GM19351 (cell line): ENCODE results near the gene SPTBN1.

ENCODE experiments used
- ATAC-seq: cut with Tn5 transposase; IDR thresholded peaks from one replicate; pipeline ENCODE4 v1.9.1; 2021; ENCODE audit warnings: mild to moderate bottlenecking, moderate library complexity; ENCODE audit not compliant: unreplicated experiment

Gene SPTBN1

DNA sequence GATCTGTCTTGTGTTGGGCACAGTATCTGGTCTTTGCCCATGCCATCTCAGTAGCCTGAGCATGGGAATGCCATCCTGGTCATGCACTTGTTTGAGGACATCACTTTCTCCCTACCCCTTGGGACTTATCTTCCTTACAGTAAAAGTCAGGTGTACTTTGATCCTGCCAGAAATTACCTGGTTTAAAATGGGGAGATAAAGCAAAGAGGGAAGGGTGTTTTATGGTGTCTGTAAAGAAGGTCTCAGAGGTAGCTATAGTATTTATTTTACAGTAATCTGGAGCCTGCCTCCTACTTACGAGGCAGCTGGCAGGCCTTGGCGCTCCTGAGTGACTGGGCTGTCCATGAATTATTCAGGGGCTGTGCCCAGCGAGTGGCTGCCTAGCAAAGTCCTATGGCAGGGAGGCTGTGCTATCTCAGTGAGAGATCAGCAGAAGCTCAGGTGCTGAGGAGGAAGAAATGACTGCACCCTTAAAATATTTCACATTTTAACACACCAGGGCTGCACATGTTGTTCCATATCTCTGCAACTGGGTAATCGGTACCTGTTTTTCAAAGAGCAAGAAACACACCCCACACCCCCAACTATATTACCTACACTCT, 93.9 kb downstream of the SPTBN1 start:
- no peak for ATAC-seq

DNA sequence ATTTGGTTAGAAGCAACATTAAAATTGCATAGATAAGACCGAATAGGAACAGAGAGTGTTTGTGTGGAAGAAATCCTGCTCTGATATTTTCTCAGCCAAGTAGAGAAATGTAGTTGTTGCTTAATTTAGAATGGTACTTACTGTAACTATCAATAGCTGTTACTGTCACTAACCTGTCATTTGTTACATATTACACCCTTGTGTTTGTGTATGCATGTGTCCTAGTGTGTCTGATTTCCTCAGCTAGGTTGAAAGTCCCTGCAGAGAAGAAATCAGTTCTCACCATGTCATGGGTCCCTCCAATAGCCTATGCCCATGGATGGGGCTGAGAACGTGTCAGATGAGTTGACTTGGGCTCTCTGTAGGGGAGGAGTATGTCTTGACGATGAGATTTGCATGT, 94.4 kb downstream of the SPTBN1 start:
- no peak for ATAC-seq

DNA sequence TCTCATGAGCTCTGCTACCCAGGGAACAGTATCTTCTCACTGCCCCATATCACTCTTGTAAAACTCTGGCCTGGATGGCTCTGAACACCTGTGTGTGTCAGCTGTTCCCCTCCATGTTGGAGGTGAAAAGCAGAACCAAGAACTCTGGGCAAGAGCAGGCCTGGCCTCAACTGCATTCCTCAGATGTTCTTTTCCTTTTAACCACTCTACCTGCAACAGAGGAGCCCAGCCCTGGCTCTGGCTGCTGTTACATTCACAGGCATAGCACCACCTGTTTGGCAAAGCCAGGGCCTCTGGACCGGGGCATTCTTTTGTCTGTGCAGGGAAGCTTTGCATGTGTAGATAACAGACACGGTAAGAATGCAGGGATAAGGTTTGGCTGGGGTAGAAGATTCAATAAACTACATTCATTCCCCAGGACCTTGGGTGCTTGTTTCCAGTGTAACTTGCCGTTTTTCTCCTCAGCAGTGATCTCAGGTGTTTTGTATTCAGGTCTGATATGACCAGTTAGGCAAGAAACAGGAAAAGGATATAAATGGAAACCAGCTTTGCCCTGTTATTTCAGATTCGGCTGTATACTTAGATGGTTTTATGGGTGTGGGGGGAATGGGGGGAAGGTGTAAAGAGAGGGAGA, 95.1 kb downstream of the SPTBN1 start:
- ATAC-seq = peak; percentile 69

DNA sequence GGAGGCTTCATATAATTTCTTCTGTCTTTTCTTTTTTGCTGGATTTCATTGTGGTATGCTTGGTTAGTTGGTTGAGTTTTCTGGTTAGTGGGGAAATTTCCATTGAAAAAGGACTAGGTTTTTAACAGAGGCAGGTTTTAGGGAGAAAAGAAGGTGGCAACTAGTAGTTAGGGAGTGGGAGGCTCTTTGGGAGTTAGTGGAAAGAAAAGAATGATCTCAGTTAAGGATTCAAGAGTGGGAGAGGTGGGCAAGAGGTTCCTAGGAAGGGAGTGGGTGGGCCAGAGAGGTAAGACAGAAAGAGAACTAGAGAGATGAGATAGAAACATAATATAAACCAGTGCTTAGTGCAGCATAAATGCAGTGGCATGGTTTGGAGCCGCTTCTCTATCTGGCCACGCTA, 96.9 kb downstream of the SPTBN1 start:
- no peak for ATAC-seq

DNA sequence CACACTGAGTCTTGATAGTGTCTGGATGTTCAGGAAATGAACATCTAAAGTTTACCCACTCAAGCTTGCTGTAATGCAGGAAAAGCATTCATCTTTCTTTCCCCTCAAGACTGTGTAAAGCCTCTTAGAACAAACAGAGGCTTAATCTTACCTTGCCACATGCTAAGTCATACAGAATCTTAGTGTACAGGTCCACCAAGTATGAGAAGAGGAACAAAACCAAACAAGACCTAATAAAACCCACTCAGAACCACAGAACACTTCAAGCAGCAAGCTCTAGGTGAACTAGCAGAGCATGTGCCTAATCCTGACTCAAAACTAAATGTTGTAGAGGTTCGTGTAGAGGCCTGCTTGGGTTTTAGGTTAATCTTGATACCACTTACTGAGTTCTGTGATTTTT, 97.6 kb downstream of the SPTBN1 start:
- no peak for ATAC-seq

DNA sequence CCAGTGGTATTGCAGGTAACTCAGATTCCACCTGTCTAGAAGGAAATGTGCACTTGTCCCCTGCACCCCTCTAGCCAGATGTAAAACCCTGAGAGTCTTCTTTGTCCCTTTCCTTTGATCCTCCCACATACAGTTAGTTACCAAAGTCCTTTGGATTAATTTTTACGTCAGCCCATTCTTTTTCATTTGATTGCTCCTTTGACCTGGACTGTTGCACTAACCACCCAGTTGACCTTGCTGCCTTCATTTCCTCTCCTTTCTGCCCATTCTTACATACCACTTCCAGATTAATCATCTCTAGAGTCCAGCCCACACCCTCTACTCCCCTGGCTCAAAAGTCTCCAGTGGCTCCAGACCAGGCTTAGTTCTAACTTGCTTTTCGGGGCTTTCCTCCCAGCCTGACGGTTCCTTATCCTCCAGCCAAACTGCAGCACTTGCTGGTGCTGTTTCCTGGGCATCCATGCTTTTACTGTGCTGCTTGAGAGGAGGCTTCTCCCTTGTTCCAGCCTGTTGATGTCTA, 99.3 kb downstream of the SPTBN1 start:
- ATAC-seq = no peak

DNA sequence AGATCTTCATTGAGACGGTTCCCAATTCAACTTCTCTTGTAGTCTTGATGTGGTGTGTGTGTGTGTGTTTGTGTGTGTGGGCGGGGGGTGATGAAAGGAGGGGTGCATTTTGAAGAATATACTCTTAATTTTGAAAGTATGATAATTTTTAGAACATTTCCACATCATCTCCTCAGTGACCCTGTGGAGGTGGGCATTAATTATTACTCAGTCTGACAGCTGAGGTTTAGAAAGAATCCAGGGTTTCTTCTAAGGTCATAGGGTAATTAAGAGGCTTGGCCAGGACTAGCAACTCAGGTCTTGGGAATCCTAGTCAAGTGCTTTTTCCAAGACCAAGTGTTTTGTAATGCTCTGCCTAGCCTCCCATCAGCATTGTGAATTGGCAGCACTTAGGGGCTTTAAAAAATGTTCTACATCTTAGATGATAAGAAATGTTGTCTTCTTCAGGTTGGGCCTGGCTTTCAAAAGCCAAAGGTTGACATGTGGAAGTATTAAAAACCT, 100.5 kb downstream of the SPTBN1 start:
- ATAC-seq = no peak

DNA sequence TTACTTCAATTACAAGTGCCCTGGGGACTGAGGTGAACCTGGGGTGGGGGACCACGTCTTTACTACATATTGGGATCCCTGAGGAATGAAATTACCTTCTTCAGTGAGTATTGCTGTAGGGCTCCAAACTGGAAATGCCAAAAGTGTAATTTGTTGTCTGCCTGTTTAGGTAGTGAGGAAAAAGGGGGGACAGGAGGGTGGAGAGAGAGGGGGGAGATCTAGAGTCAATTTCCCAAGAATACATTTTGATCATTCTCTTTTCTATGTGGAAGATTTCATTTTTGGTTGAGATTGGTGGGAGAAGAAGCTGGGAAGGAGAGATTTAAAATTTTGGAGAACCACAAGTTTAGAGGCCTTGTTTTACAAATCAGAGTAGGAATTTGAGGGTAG, 101.1 kb downstream of the SPTBN1 start:
- no peak for ATAC-seq

DNA sequence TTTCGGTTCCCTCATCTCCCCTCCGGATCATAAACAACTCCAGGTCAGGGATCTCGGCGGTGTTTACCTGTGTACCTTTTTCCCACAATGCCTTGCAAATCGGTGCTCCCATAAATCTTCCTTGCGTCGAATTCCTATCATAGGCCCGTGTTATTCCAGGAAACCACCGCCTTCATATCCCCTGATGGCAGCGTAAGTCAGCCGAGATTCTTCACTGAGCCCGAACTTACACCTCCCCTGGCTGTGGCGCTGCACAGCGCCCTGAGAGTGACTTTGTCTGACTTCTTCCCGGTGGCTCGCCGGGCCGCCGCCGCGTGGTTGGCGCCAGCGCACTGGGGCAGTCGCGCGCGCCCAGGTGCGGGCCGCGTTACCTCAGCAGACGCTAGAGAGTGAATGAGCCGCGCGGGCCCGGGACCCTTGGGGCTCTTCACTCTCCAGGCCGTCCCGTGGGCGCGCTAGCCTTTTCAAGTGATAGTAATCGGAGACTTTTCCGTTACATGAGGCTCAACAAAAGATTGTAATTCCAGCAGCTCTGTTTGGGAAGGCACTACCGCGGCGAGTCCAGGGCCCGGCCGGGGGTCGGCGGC, 101.6 kb downstream of the SPTBN1 start:
- ATAC-seq = peak; percentile 38

DNA sequence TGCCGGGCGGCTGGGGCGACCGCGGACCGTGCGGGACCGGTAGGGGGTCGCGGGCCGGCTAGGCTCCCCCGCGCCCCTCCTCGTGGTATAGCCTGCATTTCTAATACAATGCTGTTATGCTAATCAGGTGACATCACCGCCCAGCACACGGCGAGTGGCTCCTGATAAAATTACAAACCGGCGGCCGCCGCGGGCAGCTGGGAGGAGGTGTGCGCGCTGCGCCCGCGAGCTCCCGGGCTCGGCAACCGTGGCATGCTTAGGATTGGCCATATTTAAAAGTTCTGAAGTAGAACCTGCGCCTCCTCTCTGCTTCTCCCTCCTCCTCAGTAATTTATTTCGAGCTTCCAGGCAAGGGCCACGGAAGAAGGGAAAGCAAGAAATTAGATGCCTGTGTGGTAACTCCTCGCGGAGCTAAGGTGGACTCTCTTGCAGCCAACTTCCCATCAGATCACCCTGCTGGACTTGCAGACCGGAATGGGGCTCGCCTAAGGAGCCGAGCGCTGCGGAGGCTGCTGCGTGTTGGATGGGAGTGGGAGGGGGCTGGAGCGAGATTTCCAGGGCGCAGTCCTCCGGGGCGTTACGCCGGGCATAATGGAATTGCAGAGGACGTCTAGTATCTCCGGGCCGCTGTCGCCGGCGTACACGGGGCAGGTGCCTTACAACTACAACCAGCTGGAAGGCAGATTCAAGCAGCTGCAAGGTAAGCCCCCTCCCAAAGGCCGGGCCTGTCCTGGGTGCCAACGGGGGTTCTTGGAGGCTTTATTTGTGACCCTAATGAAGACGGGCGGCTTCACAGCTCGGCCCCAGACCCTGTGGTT, 102.3 kb downstream of the SPTBN1 start:
- peak; percentile 49 for ATAC-seq

DNA sequence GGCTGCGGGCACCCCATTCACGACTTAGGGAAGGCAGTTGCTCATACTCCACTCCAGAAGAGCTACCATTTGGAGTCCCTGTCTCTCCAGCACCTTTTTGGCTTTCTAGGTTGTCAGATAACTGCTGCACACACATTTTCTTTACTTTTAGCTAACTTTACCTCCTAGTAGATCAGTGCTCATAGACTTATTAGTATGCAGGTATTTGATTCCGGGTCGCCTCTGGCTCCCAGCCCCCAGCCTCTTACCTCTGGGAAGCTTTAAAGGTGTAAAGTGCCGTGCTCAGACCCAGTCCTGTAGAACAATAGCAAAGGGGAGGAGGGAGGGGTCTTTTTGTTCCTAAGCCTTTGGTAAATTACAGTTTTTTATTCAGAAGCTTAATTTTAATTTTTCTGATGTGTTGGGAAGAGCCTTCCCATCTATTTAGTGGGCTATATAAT, 102.9 kb downstream of the SPTBN1 start:
- no peak for ATAC-seq

DNA sequence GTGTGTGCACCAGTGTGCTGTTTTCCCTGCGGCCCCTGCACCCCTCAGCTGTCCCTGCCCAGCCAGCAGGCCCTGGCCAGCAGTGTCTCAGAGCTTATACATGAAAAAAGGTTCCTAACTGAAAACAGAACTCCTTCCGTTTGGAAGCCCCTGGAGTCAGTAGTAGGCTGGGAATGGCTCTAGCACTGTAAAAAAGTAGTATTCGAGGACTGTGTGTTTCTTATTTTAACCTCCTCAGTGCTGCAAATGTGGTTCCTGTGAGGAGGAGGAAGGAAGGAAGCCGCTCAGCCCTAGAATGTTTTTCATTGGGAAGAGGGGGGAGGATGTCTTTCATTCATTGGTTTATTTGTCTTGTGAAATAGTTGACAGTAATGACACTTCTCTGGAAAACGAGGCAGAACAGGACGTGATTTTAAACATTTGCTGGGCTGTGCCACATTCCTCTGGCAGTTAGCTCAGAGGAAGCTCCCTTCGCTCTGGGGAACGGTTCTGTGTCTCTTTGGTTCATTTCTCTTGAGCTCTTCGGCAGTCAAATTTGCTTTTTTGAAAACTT, 103.5 kb downstream of the SPTBN1 start:
- ATAC-seq = no peak

DNA sequence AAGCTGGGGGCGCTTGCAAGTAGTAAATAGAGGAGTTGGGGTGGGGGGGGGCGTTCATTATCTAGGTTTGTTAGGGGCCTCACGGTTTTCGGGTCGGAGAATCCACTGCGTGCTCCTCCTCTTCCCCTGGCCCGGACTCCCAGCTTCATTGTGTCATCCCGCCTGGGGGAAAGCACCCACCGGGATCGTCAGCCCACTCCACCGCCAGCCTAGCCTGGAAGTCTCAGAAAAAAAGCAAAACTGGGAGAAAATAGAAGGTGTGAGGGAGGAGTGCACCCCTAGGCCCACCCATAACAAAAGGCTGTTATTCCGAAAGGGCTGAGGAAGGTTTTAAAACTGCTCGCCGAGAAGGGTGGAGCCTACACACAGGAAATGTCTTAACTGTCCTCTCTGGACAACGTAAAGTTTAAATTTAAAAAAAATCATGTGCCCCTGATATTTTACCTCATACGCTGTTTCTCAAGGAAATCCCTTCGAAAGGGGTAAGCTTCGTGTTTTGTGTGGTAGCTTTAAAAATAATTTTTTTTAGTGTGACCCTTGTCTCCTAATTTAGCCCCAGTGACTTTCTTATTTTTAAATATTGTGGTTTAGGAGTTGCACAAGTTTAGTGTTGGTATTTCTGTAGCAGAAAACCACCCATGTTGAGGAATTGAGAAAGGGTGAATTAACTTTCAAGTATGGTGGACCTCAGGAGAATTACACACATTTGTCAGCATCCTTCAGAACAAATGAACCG, 104.2 kb downstream of the SPTBN1 start:
- peak; percentile 45 for ATAC-seq

DNA sequence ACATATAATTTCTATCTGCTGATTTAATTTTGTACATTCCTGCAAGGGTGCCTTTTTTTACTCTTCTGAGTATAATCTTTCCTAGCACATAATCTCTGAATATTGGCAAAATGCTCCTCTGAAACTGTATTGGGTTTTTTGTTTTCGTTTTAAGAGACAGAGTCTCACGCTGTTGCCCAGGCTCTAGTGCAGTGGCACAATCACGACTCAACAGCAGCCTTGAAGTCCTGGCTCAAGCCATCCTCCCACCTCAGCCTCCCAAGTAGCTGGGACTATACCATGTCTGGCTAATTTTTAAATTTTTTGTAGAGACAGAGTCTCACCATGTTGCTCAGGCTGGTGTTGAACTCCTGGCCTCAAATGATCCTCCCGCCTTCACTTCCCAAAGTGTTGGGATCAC, 104.9 kb downstream of the SPTBN1 start:
- ATAC-seq = no peak

DNA sequence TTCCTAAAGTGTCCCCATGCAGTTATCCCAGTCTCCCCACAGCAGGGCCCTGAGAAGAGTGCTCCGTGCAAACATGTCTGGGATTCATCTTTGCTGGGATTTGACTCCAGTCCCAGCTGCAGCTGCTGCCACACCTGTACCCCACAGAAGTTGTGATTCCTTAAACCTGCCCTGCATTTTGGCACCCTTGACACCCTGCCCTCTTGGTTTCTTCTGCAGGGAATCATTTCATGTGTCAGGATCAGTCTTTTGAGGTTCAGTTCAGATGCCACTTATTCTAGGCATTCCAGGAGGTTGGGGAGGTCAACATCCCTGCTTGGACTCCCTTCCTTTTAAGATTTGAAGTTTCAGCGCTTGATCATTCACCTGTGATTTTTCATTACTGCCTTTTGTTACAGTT, 108.3 kb downstream of the SPTBN1 start:
- ATAC-seq = no peak

DNA sequence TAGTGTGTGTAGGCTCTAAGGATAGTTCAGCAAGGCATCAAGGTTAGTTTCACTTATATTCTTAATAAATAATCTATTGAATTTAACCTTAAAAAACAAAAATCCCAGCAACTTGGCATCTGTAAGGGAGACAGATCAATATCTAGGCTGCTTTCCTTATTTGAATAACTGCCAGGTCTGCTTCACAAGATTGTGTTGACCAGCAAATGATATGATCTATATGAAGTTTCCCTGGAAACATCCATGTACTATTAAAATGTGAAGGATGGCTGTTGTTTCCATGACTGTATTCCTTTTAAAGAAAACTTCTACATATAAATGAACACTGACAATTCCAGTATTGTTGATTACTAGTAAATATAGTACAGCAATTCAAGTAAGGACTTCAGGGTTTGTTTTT, 109.4 kb downstream of the SPTBN1 start:
- ATAC-seq = no peak

DNA sequence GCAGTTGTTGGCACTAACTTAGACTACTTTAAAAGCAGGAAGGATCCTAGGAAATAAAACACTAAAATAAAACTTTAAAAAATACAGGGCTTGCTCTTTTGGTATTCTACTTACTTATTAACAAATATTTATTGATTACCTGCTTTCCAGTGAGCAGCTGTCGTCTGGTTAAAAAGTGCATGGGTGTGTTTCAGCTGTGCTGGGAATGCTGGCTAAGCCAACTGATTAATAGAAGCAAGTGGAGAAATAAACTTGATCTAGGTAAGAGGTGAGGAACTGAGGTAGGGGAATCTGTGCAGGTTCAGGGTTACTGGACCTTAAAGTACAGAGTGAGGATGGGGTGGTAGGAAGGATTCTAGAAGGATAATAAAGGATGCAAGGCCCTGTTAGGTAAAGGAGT, 110.8 kb downstream of the SPTBN1 start:
- ATAC-seq = no peak

DNA sequence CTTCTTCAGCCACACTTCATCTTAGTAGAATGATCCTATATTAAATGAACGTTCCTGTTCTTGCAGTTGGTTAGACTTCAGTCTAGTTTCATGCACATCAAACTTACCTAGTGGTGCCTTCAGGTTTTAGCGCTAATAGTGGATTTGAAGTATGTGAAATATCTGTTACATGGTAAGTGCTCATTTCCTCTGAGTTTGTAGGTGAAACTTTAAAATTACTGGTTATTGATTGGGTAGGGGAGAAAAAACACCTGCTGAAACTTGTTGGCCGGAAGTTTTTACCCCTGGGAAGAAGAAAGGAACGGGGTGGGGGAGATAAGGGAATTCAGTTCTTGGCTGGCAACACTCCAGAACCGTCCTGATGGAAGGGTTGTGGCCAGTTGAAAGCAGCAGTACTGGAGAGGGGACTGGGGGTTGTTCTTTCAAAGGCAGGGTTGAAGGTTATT, 112.8 kb downstream of the SPTBN1 start:
- peak; percentile 34 for ATAC-seq

DNA sequence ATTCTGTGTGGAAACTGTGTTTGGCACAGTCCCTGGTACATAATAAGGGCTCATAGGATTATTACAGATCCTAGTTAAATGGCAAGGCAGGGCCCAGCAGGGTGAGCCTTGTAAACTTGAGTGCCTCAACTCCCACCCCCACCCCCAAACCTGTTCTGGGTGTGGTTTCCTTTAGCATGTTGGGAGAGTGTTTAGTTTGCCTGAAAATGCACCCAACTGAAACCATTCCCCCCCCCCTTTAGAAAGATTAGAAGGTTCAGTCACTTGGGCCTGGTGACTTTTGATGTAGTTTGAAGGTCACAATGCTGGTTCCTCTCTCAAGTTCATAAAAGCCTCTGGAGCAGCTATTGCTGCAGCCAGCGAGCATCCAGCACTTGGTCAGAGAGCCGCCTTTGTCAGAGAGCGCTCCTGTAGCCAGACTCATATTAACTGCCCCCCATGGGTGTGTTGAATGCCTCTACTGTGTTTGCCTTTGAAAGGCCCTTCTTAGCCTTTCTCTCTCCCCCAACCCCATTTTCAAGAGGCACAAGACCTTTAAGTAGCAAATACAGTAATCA, 113.7 kb downstream of the SPTBN1 start:
- peak; percentile 16 for ATAC-seq

DNA sequence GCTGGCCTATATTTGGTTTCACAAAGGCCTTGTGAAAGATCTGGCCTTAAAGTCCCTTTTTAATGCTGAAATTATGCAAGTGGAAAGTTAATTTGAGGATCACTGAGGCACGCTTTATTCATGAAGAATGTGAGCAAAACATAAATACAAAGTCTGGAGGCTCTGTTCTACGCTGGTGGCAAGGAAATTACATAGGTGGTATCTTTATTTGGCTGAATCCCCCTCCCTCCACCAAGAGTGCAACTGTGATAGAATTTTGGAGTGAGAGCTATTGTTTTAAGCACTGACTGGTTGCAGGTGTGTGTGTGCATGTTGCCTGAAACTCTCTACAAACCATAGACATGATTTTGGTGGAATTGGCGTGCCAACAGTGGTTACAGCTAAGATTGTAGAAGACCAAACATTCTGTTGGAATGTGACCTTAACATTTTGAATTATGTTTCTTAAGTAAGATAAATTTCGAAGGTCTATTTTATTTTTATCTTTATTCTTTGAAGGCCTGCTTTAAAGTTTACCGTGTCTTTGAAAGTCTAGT, 114.3 kb downstream of the SPTBN1 start:
- no peak for ATAC-seq
